T-helper 17 cell (primary cell): Measurements from ENCODE around the gene CRYGC. TPM values are rescaled to one million over a fixed set of nuclear protein-coding genes. Genes with fewer than 3 reads are reported as not detected.
"Not testable (repeated sequence)": the region's sequence is repeated elsewhere in the genome, so short reads cannot be mapped to it uniquely, and the experiment has no call there.

Experiments
- ATAC-seq: fragments of 150-1000 bp; cut with Tn5 transposase; 2 replicates; pipeline ENCODE4 v1.10.0; 2021; ENCODE audit warnings: mild to moderate bottlenecking, moderate library complexity
- DNase-seq, 3 donors: peaks; one replicate each; pipeline versions ENCODE4 v3.0.0 to v3.0.0-alpha.2; 2020 to 2021
- H3K9me3 ChIP-seq: one replicate; pipeline ENCODE4 v1.7.0; 2013; ENCODE audit warnings: low read length, mild to moderate bottlenecking; ENCODE audit not compliant: control insufficient read depth, poor library complexity, severe bottlenecking
- H3K27ac Mint-ChIP-seq: one replicate; pipeline ENCODE4 v1.8.0; 2022; ENCODE audit warnings: mild to moderate bottlenecking, moderate library complexity, mixed read lengths
- H3K27me3 Mint-ChIP-seq: one replicate; pipeline ENCODE4 v1.8.0; 2022; ENCODE audit warnings: mixed read lengths
- H3K36me3 Mint-ChIP-seq: one replicate; pipeline ENCODE4 v1.8.0; 2022; ENCODE audit warnings: low read depth, mixed read lengths
- H3K4me1 Mint-ChIP-seq: one replicate; pipeline ENCODE4 v1.8.0; 2022; ENCODE audit warnings: mild to moderate bottlenecking, mixed read lengths
- H3K4me3 Mint-ChIP-seq: one replicate; pipeline ENCODE4 v1.8.0; 2022; ENCODE audit warnings: mild to moderate bottlenecking, moderate library complexity, mixed read lengths
- total RNA-seq, 4 donors: library from RNA in 2 of 4; stranded (reverse) in 2 of 4; gene quantifications; one replicate each; pipeline ENCODE4 v1.2.3 and lab custom pipeline; 2022 to 2026

CRYGC gene
- total RNA-seq, 2 donors from 2014 or later: not detected

DNA sequence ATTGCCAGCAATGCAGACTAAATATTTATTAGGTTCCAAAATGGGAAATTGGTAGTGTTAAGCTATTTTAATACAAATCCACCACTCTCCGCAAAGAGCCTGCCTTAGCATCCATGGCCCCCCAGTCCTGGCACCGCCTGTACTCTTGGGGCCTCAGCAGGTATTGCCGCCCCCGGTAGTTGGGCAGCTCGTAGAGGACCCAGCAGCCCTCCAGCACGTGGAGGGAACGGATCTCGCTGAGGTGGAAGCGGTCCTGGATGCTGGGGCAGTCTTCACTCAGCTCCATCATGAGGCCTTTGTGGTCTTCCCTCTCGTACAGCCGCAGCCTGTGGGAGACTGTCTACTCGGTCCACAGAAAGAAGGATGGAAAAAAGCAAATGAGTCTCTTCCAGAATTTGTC, 1.5 kb downstream of the CRYGC start:
- peaks cover 35% of the 10 kb centered on the region for H3K27me3 Mint-ChIP-seq

DNA sequence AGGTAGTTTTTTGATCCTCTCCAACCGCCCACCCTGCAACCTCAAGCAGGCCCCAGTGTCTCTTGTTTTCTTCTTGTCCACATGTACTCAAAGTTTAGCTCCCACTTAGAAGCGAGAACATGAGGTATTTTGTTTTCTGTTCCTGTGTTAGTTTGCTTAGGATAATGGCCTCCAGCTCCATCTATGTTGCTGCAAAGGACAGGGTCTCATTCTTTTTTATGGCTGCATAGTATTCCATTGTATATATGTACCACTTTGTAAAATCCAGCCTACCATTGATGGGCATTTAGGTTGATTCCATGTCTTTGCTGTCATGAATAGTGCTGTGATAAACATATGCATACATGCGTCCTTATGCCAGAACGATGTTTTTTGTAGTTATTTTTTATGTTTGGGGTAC, 2.5 kb downstream of the CRYGC start:
- H3K9me3 ChIP-seq: no peaks in the 10 kb centered on the region
- H3K4me3 Mint-ChIP-seq: no peak overlapping the region
- DNase-seq (no peak), ATAC-seq (no peak)
- H3K27ac Mint-ChIP-seq: no peak overlapping the region
- peaks cover 8% of the 10 kb centered on the region for H3K4me1 Mint-ChIP-seq
- H3K36me3 Mint-ChIP-seq: no peaks in the 10 kb centered on the region
- H3K27me3 Mint-ChIP-seq: peaks cover 31% of the 10 kb centered on the region

More for the DNA sequence above, 1.5 kb downstream of the CRYGC start:
- H3K9me3 ChIP-seq: no peaks in the 10 kb centered on the region
- Mint-ChIP-seq H3K36me3 (no peaks in the 10 kb centered on the region), H3K4me3 (no peak overlapping the region), H3K27ac (no peak overlapping the region), H3K4me1 (peaks cover 8% of the 10 kb centered on the region)
- ATAC-seq (no peak), DNase-seq (no peak)

DNA sequence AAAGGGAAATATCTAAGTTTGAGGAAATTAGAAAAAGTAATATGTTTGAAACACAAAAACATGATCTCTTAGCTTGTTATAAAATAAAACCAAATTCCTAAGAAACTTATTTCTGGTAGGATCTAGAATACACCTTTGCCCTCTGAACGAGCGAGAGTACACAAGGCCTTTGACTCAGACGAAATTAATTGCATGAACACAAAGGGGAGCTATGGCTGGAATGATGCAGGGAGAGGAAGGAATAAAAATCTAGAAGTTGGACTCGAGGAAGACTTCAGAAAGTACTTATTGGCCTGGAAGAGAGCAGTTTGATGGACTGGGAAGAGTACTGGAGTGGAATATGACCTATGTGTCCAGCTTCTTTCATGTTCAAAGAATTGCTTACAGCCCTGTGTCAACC, 4.4 kb downstream of the CRYGC start:
- ATAC-seq (no peak), DNase-seq (no peak)
- Mint-ChIP-seq H3K4me3 (no peak overlapping the region), H3K4me1 (peaks cover 8% of the 10 kb centered on the region), H3K27me3 (peaks cover 40% of the 10 kb centered on the region), H3K36me3 (no peaks in the 10 kb centered on the region), H3K27ac (no peak overlapping the region)
- H3K9me3 ChIP-seq: no peaks in the 10 kb centered on the region

DNA sequence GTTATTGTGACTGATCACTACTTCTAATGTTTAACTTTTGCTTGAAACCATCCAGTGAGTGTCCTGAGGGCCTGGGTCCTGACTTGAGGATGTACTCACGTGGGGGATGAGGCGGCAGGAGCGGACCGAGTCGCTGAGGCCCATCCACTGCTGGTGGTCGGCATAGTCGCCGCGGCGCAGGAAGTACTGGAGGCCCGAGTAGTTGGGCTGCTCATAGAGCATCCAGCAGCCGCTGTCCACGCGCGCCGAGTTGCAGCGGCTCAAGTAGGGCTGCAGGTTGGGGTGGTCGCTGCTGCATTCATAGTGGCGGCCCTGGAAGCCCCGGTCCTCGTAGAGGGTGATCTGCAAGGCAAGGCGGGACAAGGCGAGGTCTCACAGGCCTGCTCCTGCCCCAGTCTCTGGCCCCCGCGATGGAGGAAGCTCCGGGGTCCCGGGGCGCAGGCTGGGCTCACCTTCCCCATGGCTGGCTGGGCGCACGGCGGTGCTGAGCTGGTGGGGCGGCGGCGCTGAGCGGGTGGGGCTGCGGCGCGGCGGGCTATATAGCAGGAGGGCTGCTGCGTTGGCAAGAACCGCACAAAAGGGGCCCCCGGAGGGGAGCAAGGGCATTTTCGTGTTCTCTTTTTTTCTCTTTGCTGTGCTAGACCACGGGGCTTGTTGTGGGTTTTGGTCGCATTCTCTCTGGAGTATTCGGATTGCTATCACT, 5.5 kb downstream of the CRYGC start, which contains the start of gene CRYGD:
Gene CRYGD, minus strand, starts transcription at position 512 of the 703 bp plus-strand sequence. Its CDS starts 51 bp downstream, at position 461.
- H3K36me3 Mint-ChIP-seq, DNase-seq, H3K27ac Mint-ChIP-seq, ATAC-seq, H3K9me3 ChIP-seq: not testable (repeated sequence)
- H3K4me3 Mint-ChIP-seq: peak within 1 kb of the TSS; percentile 49
- peaks cover 10% of the 10 kb centered on the region for H3K4me1 Mint-ChIP-seq
- H3K27me3 Mint-ChIP-seq: peaks cover 32% of the 10 kb centered on the region

DNA sequence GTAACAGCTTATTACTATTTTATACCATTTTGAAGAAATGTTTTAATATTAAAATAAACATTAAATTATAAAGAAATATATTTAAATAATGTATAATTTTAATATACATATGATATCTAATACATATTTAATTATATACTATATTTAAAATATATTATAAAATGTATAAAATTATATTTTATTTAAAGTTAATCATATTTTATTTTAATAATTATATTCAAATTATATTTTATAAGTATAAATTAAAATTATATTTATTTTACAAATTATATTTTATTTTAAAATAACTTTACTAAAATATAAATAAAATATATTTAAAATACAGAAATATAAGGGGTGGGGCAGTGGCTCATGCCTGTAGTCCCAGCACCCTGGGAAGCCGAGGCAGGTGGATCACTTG, 7.4 kb downstream of the CRYGC start:
- no peak overlapping the region for H3K27ac Mint-ChIP-seq
- DNase-seq (no peak), ATAC-seq (no peak)
- no peaks in the 10 kb centered on the region for H3K36me3 Mint-ChIP-seq
- no peaks in the 10 kb centered on the region for H3K9me3 ChIP-seq
- H3K27me3 Mint-ChIP-seq: peaks cover 30% of the 10 kb centered on the region
- peaks cover 11% of the 10 kb centered on the region for H3K4me1 Mint-ChIP-seq
- H3K4me3 Mint-ChIP-seq: no peak overlapping the region

DNA sequence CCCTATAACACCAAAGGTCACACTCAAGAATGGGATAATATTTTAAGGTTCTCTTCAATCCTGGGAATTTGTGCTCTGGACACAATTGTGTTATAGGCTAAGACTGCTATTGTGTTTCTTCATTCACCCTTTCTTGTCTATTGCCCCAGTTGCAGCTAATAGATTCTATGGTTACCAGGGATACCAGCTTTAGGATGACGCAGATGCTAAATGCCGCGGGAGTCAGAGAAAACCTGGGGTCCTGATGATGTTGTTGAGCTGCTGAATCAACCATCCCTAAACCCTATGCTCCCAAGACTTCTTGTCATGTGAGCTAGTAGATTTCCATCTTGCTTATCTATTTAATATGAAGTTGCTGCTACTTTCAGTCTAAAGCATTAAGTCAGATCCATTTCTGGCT, 10.7 kb downstream of the CRYGC start:
- H3K9me3 ChIP-seq: no peaks in the 10 kb centered on the region
- Mint-ChIP-seq H3K36me3 (no peaks in the 10 kb centered on the region), H3K4me1 (peaks cover 4% of the 10 kb centered on the region), H3K4me3 (no peak overlapping the region), H3K27me3 (peaks cover 21% of the 10 kb centered on the region), H3K27ac (no peak overlapping the region)
- ATAC-seq: no peak
- no peak for DNase-seq

DNA sequence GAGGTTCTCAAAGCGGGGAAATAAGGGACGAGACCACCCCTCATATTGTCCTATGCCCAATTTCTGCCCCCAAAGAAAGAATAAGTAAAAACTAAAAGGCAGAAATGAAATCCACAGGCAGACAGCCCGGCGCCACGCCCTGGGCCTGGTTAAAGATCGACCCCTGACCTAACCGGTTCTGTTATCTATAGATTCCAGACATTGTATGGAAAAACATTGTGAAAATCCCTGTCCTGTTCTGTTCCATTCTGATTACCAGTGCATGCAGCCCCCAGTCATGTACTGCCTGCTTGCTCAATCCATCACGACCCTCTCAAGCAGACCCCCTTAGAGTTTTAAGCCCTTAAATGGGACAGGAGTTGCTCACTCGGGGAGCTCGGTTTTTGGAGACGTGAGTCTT, 12.2 kb downstream of the CRYGC start:
- ATAC-seq, DNase-seq: not testable (repeated sequence)

DNA sequence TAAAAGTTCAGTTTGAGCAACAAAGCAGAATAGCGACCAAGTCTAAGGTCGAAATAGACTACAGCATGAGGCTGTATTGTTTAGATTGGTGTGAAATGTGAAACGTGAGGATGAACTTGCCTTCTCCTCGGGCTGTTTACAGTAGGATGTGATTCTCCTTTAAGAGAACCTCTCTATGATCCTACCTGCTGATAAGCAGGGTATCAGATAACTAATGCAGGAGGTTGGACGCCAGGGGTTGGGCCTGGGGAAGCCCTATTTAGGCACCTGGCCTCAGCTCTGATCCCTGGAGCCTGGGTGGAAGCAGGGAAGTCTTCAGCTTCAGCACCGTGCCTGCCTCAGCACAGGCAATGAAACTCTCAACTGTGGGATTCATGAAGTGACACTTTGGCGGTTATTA, 16.7 kb downstream of the CRYGC start:
- no peak for DNase-seq
- peaks cover 23% of the 10 kb centered on the region for H3K27me3 Mint-ChIP-seq
- no peaks in the 10 kb centered on the region for H3K9me3 ChIP-seq
- H3K36me3 Mint-ChIP-seq: no peaks in the 10 kb centered on the region
- no peak for ATAC-seq
- no peaks in the 10 kb centered on the region for H3K4me1 Mint-ChIP-seq
- H3K27ac Mint-ChIP-seq: no peak overlapping the region
- no peak overlapping the region for H3K4me3 Mint-ChIP-seq

More for the DNA sequence above, 12.2 kb downstream of the CRYGC start:
- not testable (repeated sequence) for H3K4me1 Mint-ChIP-seq, H3K27ac Mint-ChIP-seq, H3K36me3 Mint-ChIP-seq, H3K4me3 Mint-ChIP-seq, H3K9me3 ChIP-seq
- peaks cover 21% of the 10 kb centered on the region for H3K27me3 Mint-ChIP-seq

DNA sequence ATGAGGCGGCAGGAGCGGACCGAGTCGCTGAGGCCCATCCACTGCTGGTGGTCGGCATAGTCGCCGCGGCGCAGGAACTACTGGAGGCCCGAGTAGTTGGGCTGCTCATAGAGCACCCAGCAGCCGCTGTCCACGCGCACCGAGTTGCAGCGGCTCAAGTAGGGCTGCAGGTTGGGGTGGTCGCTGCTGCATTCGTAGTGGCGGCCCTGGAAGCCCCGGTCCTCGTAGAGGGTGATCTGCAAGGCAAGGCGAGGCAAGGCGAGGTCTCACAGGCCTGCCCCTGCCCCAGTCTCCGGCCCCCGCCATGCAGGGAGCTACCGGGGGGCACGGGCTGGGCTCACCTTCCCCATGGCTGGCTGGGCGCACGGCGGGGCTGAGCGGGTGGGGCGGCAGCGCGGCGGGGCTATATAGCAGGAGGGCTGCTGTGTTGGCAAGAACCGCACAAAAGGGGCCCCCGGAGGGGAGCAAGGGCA, 17.3 kb downstream of the CRYGC start:
- not testable (repeated sequence) for H3K9me3 ChIP-seq, DNase-seq, H3K36me3 Mint-ChIP-seq, H3K27ac Mint-ChIP-seq, H3K4me1 Mint-ChIP-seq, ATAC-seq, H3K4me3 Mint-ChIP-seq
- peaks cover 24% of the 10 kb centered on the region for H3K27me3 Mint-ChIP-seq

DNA sequence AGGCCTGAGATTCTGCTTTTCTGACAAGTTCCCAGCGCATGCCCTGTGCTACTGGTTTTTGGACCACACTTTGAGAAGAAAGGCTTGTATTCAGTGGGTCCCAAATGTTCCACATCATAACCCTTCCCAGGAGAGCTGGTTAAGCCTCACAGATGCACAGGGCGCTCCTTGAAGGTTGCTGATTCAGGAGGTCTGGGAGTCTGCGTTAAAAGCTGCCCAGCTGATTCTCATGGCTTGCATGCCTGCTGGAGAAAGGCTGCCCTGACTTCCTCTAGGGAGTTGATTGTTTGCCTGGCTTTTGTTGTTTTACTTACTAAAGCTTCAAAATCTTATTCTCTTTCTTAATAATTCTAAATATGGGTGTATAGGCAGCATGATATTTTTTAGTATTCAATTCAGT, 26.0 kb downstream of the CRYGC start:
- Mint-ChIP-seq H3K4me3 (no peak overlapping the region), H3K36me3 (no peaks in the 10 kb centered on the region), H3K27me3 (peaks cover 53% of the 10 kb centered on the region), H3K27ac (no peak overlapping the region), H3K4me1 (peaks cover 5% of the 10 kb centered on the region)
- no peak for ATAC-seq
- no peak for DNase-seq
- no peaks in the 10 kb centered on the region for H3K9me3 ChIP-seq

DNA sequence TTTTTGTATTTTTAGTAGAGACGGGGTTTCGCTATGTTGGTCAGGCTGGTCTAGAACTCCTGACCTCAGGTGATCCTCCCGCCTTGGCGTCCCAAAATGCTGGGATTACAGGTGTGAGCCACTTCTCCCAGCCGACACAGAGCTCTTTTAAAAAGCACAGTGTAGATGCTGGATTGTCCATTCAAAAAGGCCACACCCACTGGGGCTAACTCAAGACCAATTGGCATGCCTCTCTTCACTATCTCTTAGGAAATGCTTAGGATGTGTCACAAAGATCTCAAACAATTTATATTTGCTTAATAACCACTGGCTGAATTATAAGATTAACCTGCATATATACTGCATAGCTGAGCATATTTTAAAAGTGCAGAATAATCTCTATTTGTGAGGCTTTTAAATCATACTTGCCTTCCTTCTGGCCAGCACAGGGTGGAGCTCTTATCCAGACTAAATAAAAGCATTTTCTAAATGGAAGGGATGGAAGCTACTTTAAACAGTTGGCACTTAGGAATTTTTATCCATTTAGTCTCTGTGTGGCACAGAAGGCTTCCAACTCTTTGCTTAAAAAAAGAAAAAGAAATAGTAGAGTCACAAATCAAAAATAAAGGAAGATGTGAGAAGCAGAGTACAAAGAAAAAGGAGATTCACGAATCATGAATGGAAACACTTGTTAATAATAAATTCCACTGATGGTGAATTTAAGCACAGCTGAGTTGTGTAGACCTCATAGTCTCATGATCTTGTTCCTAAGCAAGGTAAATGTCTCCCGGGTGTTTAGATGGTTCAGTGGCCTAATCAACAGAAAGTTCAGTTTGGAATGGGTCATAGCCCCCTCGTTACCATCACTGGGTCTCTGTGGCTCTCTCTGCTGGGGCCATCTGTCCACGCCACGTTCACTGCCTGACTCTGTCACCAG, 27.7 kb downstream of the CRYGC start:
- ATAC-seq (no peak), DNase-seq (no peak)
- H3K9me3 ChIP-seq: no peaks in the 10 kb centered on the region
- H3K36me3 Mint-ChIP-seq: no peaks in the 10 kb centered on the region
- peaks cover 5% of the 10 kb centered on the region for H3K4me1 Mint-ChIP-seq
- H3K27ac Mint-ChIP-seq: no peak overlapping the region
- peaks cover 51% of the 10 kb centered on the region for H3K27me3 Mint-ChIP-seq
- no peak overlapping the region for H3K4me3 Mint-ChIP-seq

DNA sequence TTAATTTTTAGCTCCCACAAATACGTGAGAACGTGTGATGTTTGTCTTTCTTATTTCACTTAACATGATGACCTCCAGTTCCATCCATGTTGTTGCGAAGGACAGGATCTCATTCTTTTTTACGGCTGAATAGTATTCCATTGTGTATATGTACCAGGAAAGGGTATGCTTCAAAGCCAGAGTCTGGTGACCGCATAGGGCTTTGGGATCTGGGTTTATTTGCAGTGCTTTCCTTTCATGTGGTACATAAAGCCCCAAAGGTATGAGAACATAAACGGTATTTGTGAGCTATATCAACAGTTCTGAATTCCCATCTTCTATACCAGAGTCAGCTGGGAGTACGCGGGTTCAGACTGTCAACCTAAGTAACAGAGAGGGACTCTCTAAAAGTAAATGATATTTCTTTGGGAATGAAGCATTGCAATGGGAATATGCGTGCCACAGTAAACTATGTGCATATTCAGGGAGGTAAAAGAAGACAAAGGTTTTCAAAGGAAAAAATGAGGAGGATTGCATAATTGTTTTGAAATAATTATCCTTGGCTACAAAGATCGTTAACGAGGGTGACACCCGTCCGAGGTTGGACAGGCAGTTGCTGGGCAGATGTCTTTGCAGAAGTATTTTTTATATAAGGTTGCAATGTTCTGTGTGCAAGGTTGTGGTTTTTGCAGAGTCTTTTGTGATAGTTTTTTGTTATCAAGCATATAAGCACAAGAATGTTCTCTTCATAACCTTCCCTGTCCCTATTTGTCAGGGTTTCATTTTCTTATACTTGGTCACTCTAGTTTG, 29.8 kb downstream of the CRYGC start:
- no peak overlapping the region for H3K4me3 Mint-ChIP-seq
- ATAC-seq (no peak), DNase-seq (no peak)
- no peak overlapping the region for H3K27ac Mint-ChIP-seq
- peaks cover 2% of the 10 kb centered on the region for H3K36me3 Mint-ChIP-seq
- peaks cover 7% of the 10 kb centered on the region for H3K4me1 Mint-ChIP-seq
- H3K9me3 ChIP-seq: no peaks in the 10 kb centered on the region
- H3K27me3 Mint-ChIP-seq: peaks cover 42% of the 10 kb centered on the region

DNA sequence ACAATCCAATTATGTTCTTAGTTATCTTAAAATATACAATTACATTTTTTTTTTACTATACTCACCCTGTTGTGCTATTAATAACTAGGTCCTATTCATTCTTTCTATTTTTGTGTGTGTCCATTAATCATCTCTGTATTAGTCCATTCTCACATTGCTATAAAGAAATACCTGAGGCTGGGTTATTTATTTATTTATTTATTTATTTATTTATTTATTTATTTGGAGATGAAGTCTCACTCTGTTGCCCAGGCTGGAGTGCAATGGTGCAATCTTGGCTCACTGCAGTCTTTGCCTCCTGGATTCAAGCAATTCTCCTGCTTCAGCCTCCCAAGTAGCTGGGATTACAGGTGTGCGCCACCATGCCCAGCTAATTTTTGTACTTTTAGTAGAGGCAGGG, 30.9 kb downstream of the CRYGC start:
- not testable (repeated sequence) for H3K9me3 ChIP-seq, ATAC-seq, DNase-seq, H3K4me3 Mint-ChIP-seq, H3K36me3 Mint-ChIP-seq, H3K27ac Mint-ChIP-seq, H3K4me1 Mint-ChIP-seq
- peaks cover 35% of the 10 kb centered on the region for H3K27me3 Mint-ChIP-seq
